Stimulated activated CD4-positive, alpha-beta T cell treated with anti-CD3 and anti-CD28 coated beads, Interleukin-1b, Interleukin-23, amount 100 ng/mL, for 4 hours (primary cell): Measurements from ENCODE around the gene AKAP7.
"Not testable (repeated sequence)": the region's sequence is repeated elsewhere in the genome, so short reads cannot be mapped to it uniquely, and the experiment has no call there.

Source experiments
- DNase-seq, 2 donors: peaks; one replicate each; pipeline ENCODE4 v3.0.0-alpha.2; 2020; ENCODE audit warnings: low read depth in 2 of 2

Gene AKAP7

GRCh38 chr6:131290955-131291354 lies 155.7 kb downstream of the AKAP7 start:
- DNase-seq = no peak

GRCh38 chr6:131292145-131292938 lies 157.1 kb downstream of the AKAP7 start:
- DNase-seq = no peak

GRCh38 chr6:131293472-131293911 lies 158.2 kb downstream of the AKAP7 start:
- DNase-seq = no peak

GRCh38 chr6:131295081-131295480 lies 159.8 kb downstream of the AKAP7 start:
- no peak for DNase-seq

GRCh38 chr6:131300826-131301225 lies 165.6 kb downstream of the AKAP7 start:
- not testable (repeated sequence) for DNase-seq

- no peak for DNase-seq
These were observed 168.2 kb downstream of the AKAP7 start for GRCh38 chr6:131303338-131303930.

- no peak for DNase-seq
These were observed 170.0 kb downstream of the AKAP7 start for GRCh38 chr6:131305037-131305850.

GRCh38 chr6:131309437-131309836 lies 174.2 kb downstream of the AKAP7 start:
- DNase-seq = no peak

GRCh38 chr6:131314838-131315237 lies 179.6 kb downstream of the AKAP7 start:
- DNase-seq = no peak

- no peak for DNase-seq
These were observed 181.4 kb downstream of the AKAP7 start for GRCh38 chr6:131316654-131317053.

- DNase-seq = no peak
These were observed 182.2 kb downstream of the AKAP7 start for GRCh38 chr6:131317516-131317915.

- DNase-seq = no peak
These were observed 186.3 kb downstream of the AKAP7 start for GRCh38 chr6:131321589-131321988.

- DNase-seq = no peak
These were observed 186.9 kb downstream of the AKAP7 start for GRCh38 chr6:131322125-131322524.

- DNase-seq = not testable (repeated sequence)
These were observed 190.4 kb downstream of the AKAP7 start for GRCh38 chr6:131325669-131326068.

- not testable (repeated sequence) for DNase-seq
These were observed 193.5 kb downstream of the AKAP7 start for GRCh38 chr6:131328727-131329126.

GRCh38 chr6:131331151-131331550 lies 195.9 kb downstream of the AKAP7 start:
- no peak for DNase-seq

GRCh38 chr6:131331873-131332781 lies 196.9 kb downstream of the AKAP7 start:
- DNase-seq = no peak
